Panc1 (cell line): ENCODE data around the gene PUS1.

Experiments
- POLR2AphosphoS5 ChIP-seq: IDR thresholded peaks from 2 replicates; pipeline ENCODE4 v1.6.1; 2012; ENCODE audit warnings: mild to moderate bottlenecking, low read depth, low read length, moderate library complexity
- SIN3A ChIP-seq: IDR thresholded peaks from 2 replicates; pipeline ENCODE4 v1.6.1; 2012; ENCODE audit warnings: low read depth, mild to moderate bottlenecking, low read length, moderate library complexity, borderline replicate concordance; ENCODE audit not compliant: insufficient read depth
- TCF7L2 ChIP-seq: IDR thresholded peaks from 2 replicates; pipeline ENCODE4 v1.6.1; 2011; ENCODE audit warnings: mild to moderate bottlenecking, low read depth, low read length, inconsistent platforms
- TF ChIP-seq, protein P1 (sequence below): fragments of 450-650 bp; IDR thresholded peaks from 2 replicates; pipeline ENCODE4 v1.5.1; 2017; ENCODE audit warnings: mild to moderate bottlenecking

DNA sequence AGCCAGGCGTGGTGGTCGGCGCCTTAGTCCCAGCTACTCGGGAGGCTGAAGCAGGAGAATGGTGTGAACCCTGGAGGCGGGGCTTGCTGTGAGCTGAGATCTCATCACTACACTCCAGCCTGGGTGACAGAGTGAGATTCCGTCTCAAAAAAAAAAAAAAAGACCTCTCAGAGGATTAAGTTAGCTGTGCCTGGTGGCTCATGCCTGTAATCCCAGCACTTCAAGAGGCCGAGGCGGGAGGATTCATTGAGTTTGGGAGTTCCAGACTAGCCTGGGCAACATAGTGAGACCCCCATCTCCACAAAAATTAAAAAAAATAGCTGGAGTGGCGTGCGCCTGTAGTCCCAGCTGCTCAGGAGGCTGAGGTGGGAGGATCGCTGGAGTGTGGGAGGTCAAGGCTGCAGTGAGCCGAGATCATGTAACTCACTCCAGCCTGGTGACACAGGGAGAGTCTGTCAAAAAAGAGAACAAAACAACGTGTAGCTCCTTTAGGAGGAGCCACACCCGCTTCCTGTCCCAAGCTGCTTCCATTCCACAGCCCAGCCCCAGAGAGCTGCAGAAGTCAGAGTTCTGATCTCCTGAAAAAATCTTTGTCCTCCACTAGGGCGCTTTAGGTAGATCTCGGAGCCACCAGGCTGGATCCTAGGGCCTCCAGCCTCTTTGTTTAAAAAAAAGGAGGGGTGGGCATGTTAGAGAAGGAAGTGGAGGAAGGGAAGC, 46.1 kb upstream of the PUS1 start:
- TF ChIP-seq, protein P1, sequence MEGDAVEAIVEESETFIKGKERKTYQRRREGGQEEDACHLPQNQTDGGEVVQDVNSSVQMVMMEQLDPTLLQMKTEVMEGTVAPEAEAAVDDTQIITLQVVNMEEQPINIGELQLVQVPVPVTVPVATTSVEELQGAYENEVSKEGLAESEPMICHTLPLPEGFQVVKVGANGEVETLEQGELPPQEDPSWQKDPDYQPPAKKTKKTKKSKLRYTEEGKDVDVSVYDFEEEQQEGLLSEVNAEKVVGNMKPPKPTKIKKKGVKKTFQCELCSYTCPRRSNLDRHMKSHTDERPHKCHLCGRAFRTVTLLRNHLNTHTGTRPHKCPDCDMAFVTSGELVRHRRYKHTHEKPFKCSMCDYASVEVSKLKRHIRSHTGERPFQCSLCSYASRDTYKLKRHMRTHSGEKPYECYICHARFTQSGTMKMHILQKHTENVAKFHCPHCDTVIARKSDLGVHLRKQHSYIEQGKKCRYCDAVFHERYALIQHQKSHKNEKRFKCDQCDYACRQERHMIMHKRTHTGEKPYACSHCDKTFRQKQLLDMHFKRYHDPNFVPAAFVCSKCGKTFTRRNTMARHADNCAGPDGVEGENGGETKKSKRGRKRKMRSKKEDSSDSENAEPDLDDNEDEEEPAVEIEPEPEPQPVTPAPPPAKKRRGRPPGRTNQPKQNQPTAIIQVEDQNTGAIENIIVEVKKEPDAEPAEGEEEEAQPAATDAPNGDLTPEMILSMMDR = no peak
- no peak for TF ChIP-seq TCF7L2
- no peak for TF ChIP-seq POLR2AphosphoS5
- TF ChIP-seq SIN3A = no peak
